Natural killer cell (primary cell): ENCODE data around the gene RNPEP. TPM values are rescaled to one million over a fixed set of nuclear protein-coding genes. Genes with fewer than 3 reads are reported as not detected.

ENCODE experiments used
- ATAC-seq, 3 donors: fragments of 150-1000 bp in 2 of 3; fragments of 200-7000 bp in 1 of 3; cut with Tn5 transposase; 1 replicate in 1 of 3; 2 replicates in 2 of 3; pipeline ENCODE4 v1.10.0; 2021; ENCODE audit warnings: mild to moderate bottlenecking in 2 of 3, moderate library complexity in 2 of 3
- DNase-seq, 2 donors: peaks; one replicate each; pipeline versions ENCODE4 v3.0.0 to v3.0.0-alpha.2; 2013 to 2021; ENCODE audit warnings: mixed read lengths in 1 of 2
- H3K27ac ChIP-seq: one replicate; pipeline ENCODE4 v1.5.1; 2013; ENCODE audit warnings: mild to moderate bottlenecking, low read length
- H3K27me3 ChIP-seq: one replicate; pipeline ENCODE4 v1.6.1; 2013; ENCODE audit warnings: low read length; ENCODE audit not compliant: control insufficient read depth, insufficient read depth
- H3K36me3 ChIP-seq: one replicate; pipeline ENCODE4 v1.6.1; 2013; ENCODE audit warnings: low read length; ENCODE audit not compliant: control insufficient read depth, insufficient read depth
- H3K4me1 ChIP-seq: one replicate; pipeline ENCODE4 v1.6.1; 2013; ENCODE audit warnings: low read length; ENCODE audit not compliant: control insufficient read depth, insufficient read depth
- H3K4me3 ChIP-seq: one replicate; pipeline ENCODE4 v1.5.1; 2013; ENCODE audit warnings: low read length
- H3K9me3 ChIP-seq: one replicate; pipeline ENCODE4 v1.6.1; 2013; ENCODE audit warnings: low read length; ENCODE audit not compliant: control insufficient read depth, insufficient read depth
- H3K27ac Mint-ChIP-seq, 2 donors: one replicate each; pipeline ENCODE4 v1.8.0; 2022; ENCODE audit warnings: mild to moderate bottlenecking in 2 of 2, mixed read lengths in 2 of 2, moderate library complexity in 1 of 2
- H3K27me3 Mint-ChIP-seq, 2 donors: one replicate each; pipeline ENCODE4 v1.8.0; 2022; ENCODE audit warnings: low read depth in 2 of 2, mixed read lengths in 2 of 2
- H3K36me3 Mint-ChIP-seq: one replicate; pipeline ENCODE4 v1.8.0; 2022; ENCODE audit warnings: mixed read lengths
- H3K4me1 Mint-ChIP-seq, 2 donors: one replicate each; pipeline ENCODE4 v1.8.0; 2022; ENCODE audit warnings: mixed read lengths in 2 of 2
- H3K4me3 Mint-ChIP-seq: one replicate; pipeline ENCODE4 v1.8.0; 2022; ENCODE audit warnings: mild to moderate bottlenecking, moderate library complexity, mixed read lengths
- H3K9me3 Mint-ChIP-seq, 2 donors: one replicate each; pipeline ENCODE4 v1.8.0; 2022; ENCODE audit warnings: mixed read lengths in 2 of 2
- CTCF ChIP-seq: fragments of 200-600 bp; IDR thresholded peaks from one replicate; pipeline ENCODE4 v1.8.0; 2022; ENCODE audit warnings: antibody characterized with exemption
- WGBS: methylation state at CpG from one replicate; pipeline ENCODE4 v1.1.7; 2013; ENCODE audit warnings: missing lambda C conversion rate; ENCODE audit not compliant: insufficient coverage; 5-methylcytosine and 5-hydroxymethylcytosine counted together
- intact Hi-C: fragments of 100-400 bp; cut with micrococcal nuclease; formaldehyde crosslinking; loops from one replicate; pipeline ENCODE4 v1.14.2; 2022
- total RNA-seq, 4 donors: library from RNA; stranded (reverse); fragments of 120-200 nt in 1 of 4; gene quantifications; one replicate each; pipeline versions ENCODE4 v1.2.3 to v1.2.4, GENCODE V29; 2013 to 2022

Gene RNPEP
- total RNA-seq, 3 donors from 2014 or later (not counting 1 experiment from before 2014, with no cell fraction given), result 46.1 to 50.2 (median 47.9) TPM

DNA sequence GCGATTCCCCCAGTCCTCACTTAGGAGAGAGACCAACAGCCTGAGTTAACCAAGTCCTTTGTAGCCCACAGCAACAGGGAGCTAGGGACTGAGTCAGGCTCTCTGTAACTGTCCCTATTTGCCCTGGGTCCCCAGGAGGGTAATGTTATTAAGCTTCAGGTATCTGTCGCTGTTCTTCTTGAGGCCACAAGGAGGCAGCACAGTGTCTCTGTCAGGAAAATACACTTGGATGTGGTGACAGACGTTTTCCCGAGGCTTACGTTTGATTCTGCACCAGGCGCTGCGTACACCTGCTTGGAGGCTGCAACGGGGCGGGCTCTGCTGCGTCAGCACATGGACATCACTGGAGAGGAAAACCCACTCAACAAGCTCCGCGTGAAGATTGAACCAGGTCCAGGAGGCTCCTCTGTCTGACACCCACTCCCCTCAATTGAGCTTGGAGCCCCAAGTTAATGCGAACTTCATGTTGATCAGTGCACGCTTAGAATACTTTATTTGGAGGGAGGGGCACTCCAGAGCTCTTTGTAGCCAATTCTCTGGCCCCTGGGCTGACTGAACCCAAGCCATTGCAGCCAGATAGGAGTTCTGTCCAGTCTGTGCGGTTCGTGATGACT, 17.3 kb downstream of the RNPEP start:
- H3K27ac Mint-ChIP-seq, result no peak overlapping the region
- DNase-seq (peak in 1 of 2 donors; percentile 66), ATAC-seq (peak; percentile 73 to 83 (median 74))
- peak; percentile 69 for TF ChIP-seq CTCF
- H3K36me3 Mint-ChIP-seq, result peaks cover 7% of the 10 kb centered on the region
- intact Hi-C loops, result no loop called here
- Histone ChIP-seq H3K4me3 (no peak overlapping the region), H3K4me1 (no peaks in the 10 kb centered on the region), H3K9me3 (no peaks in the 10 kb centered on the region), H3K27ac (no peak overlapping the region), H3K36me3 (peaks cover 63% of the 10 kb centered on the region), H3K27me3 (no peaks in the 10 kb centered on the region)
- H3K9me3 Mint-ChIP-seq, result no peaks in the 10 kb centered on the region
- H3K4me1 Mint-ChIP-seq, result no peaks in the 10 kb centered on the region
- H3K27me3 Mint-ChIP-seq, result no peaks in the 10 kb centered on the region
- WGBS, result 84% methylated on average over 16 of the region's 16 CpGs
- H3K4me3 Mint-ChIP-seq, result no peak overlapping the region

DNA sequence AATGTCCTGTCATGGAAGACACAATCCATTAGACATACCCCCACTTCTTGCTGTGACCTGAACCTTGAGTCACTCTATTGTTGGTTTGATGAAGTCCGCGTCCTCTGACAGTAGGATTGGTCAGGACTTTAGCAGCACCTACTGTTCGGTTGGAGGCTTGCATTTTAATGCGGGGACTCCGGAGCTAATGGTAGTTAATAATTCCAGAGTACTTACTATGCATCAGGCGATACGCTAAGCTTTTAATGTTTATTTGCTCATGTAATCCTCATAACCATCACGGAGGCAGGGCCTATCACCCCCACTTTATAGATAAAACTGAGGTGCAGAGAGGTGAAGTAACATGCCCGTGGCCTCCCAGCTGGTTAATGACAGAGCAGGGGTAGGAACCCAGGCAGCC, 20.1 kb downstream of the RNPEP start:
- peaks cover 60% of the 10 kb centered on the region for H3K36me3 ChIP-seq
- DNase-seq, result no peak
- WGBS, result 84% methylated on average over 8 of the region's 9 CpGs
- Mint-ChIP-seq H3K36me3 (no peaks in the 10 kb centered on the region), H3K9me3 (no peaks in the 10 kb centered on the region), H3K27ac (no peak overlapping the region), H3K4me1 (no peaks in the 10 kb centered on the region), H3K4me3 (no peak overlapping the region), H3K27me3 (no peaks in the 10 kb centered on the region)
- ATAC-seq, result no peak
- TF ChIP-seq CTCF, result no peak
- H3K9me3 ChIP-seq, result no peaks in the 10 kb centered on the region
- H3K4me3 ChIP-seq, result no peak overlapping the region
- no peak overlapping the region for H3K27ac ChIP-seq
- H3K27me3 ChIP-seq, result no peaks in the 10 kb centered on the region
- intact Hi-C loops, result no loop called here
- no peaks in the 10 kb centered on the region for H3K4me1 ChIP-seq

DNA sequence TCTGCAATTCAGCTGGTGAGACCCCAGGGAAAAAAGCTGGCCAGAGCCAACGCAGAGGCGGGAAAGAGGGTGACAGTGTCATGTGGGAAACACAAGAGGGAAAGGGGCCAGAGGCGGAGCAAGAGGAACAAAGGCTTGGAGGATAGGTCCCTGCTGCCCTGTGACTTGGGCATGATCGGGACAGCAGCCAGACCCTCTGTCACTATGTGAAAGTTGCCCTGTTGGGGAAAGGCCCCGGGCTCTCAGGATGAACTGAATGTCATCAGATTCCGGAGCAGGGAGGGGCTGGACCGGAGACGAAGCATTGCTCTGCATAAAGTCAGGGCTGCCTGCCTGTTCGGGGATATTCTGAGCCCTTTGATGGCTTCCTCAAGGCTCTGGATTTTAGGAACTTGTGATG, 22.3 kb downstream of the RNPEP start:
- Mint-ChIP-seq H3K27ac (no peak overlapping the region), H3K36me3 (no peaks in the 10 kb centered on the region), H3K27me3 (no peaks in the 10 kb centered on the region), H3K9me3 (no peaks in the 10 kb centered on the region), H3K4me1 (peaks cover 6% of the 10 kb centered on the region in 2 donors), H3K4me3 (no peak overlapping the region)
- ATAC-seq, result no peak
- H3K9me3 ChIP-seq, result no peaks in the 10 kb centered on the region
- H3K4me1 ChIP-seq, result peaks cover 2% of the 10 kb centered on the region
- intact Hi-C loops, result no loop called here
- H3K36me3 ChIP-seq, result peaks cover 56% of the 10 kb centered on the region
- no peak overlapping the region for H3K4me3 ChIP-seq
- H3K27me3 ChIP-seq, result no peaks in the 10 kb centered on the region
- DNase-seq, result no peak
- TF ChIP-seq CTCF, result no peak
- H3K27ac ChIP-seq, result no peak overlapping the region
- 97% methylated on average over 9 of the region's 9 CpGs for WGBS

DNA sequence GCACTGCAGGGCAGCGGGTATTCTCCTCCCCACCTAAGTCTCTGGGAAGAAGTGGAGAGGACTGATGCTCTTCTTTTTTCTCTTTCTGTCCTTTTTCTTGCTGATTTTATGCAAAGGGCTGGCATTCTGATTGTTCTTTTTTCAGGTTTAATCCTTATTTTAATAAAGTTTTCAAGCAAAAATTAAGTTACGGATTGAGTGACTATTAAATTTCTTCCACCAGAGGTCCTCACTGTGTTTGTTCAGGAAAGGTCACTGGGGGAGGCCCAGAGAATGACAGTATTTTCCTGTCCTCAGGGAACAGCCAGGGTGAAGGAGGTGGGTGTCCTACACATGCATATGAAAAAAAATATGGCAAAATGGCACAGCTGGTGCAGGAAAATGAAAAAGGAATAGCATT, 23.5 kb downstream of the RNPEP start:
- intact Hi-C loops, result no loop called here

More for the DNA sequence above, 23.5 kb downstream of the RNPEP start:
- Mint-ChIP-seq H3K27ac (no peak overlapping the region), H3K4me1 (peaks cover 6 to 7% of the 10 kb centered on the region in 2 donors), H3K4me3 (no peak overlapping the region), H3K36me3 (no peaks in the 10 kb centered on the region), H3K27me3 (no peaks in the 10 kb centered on the region), H3K9me3 (no peaks in the 10 kb centered on the region)
- DNase-seq (no peak), ATAC-seq (no peak)
- peaks cover 47% of the 10 kb centered on the region for H3K36me3 ChIP-seq
- no peaks in the 10 kb centered on the region for H3K27me3 ChIP-seq
- no peak overlapping the region for H3K27ac ChIP-seq
- TF ChIP-seq CTCF, result no peak
- H3K9me3 ChIP-seq, result no peaks in the 10 kb centered on the region
- H3K4me3 ChIP-seq, result no peak overlapping the region
- H3K4me1 ChIP-seq, result peaks cover 4% of the 10 kb centered on the region
- 100% methylated on average over 1 of the region's 2 CpGs for WGBS
